GM12875 (cell line): Measurements from ENCODE around the gene EFCAB5.
"Not testable (repeated sequence)": the region's sequence is repeated elsewhere in the genome, so short reads cannot be mapped to it uniquely, and the experiment has no call there.

Source experiments
- H3K4me3 ChIP-seq: one replicate; pipeline ENCODE4 v1.5.1; 2011; ENCODE audit warnings: low read depth, low read length, control low read depth
- CTCF ChIP-seq: IDR thresholded peaks from 2 replicates; pipeline ENCODE4 v1.5.1; 2011; ENCODE audit warnings: low read depth, mild to moderate bottlenecking, control low read depth, inconsistent platforms, low read length, moderate library complexity, borderline replicate concordance; ENCODE audit not compliant: insufficient read depth

Gene EFCAB5

GRCh38 chr17:30133197-30133596 is 191.8 kb downstream of the EFCAB5 start:
- no peak overlapping the region for H3K4me3 ChIP-seq
- no peak for TF ChIP-seq CTCF

- H3K4me3 ChIP-seq = no peak overlapping the region
- no peak for TF ChIP-seq CTCF
Observed at GRCh38 chr17:30134551-30134950, 193.1 kb downstream of the EFCAB5 start.

GRCh38 chr17:30137158-30137557 is 195.7 kb downstream of the EFCAB5 start:
- no peak for TF ChIP-seq CTCF
- no peak overlapping the region for H3K4me3 ChIP-seq

- not testable (repeated sequence) for H3K4me3 ChIP-seq
Observed at GRCh38 chr17:30147860-30148259, 206.4 kb downstream of the EFCAB5 start.

- no peak for TF ChIP-seq CTCF
Observed at GRCh38 chr17:30148376-30148775, 206.9 kb downstream of the EFCAB5 start.

GRCh38 chr17:30151471-30151870 is 210.0 kb downstream of the EFCAB5 start:
- H3K4me3 ChIP-seq = no peak overlapping the region
- TF ChIP-seq CTCF = no peak

More at GRCh38 chr17:30148376-30148775, 206.9 kb downstream of the EFCAB5 start:
- no peak overlapping the region for H3K4me3 ChIP-seq

DNA sequence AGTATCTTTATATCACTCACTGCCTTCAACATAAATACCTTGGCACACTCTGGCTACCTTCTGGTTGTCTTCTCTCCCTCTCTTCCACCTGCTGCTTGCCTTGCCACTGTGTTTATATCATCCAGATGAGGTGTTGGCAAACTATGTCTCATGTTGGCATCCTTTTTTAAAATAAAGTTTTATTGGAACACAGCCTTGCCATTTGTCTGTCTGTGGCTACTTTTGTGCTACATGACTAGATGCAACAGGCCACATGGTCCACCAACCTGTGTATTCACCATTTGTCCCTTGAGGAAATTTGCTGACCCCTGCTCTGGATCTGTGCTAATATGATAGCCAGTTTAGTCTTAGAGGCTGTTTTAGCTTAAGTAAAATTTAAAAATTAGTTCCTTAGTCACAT is 212.0 kb downstream of the EFCAB5 start:
- TF ChIP-seq CTCF = no peak

GRCh38 chr17:30155389-30155788 is 214.0 kb downstream of the EFCAB5 start:
- no peak for TF ChIP-seq CTCF
- no peak overlapping the region for H3K4me3 ChIP-seq

More for the DNA sequence above, 212.0 kb downstream of the EFCAB5 start:
- H3K4me3 ChIP-seq = no peak overlapping the region
